GM21723 (cell line): ENCODE results near the gene ZNF609.

ENCODE experiments used
- ATAC-seq: cut with Tn5 transposase; IDR thresholded peaks from one replicate; pipeline ENCODE4 v1.9.1; 2021; ENCODE audit warnings: mild to moderate bottlenecking, moderate library complexity; ENCODE audit not compliant: unreplicated experiment

Gene ZNF609

DNA sequence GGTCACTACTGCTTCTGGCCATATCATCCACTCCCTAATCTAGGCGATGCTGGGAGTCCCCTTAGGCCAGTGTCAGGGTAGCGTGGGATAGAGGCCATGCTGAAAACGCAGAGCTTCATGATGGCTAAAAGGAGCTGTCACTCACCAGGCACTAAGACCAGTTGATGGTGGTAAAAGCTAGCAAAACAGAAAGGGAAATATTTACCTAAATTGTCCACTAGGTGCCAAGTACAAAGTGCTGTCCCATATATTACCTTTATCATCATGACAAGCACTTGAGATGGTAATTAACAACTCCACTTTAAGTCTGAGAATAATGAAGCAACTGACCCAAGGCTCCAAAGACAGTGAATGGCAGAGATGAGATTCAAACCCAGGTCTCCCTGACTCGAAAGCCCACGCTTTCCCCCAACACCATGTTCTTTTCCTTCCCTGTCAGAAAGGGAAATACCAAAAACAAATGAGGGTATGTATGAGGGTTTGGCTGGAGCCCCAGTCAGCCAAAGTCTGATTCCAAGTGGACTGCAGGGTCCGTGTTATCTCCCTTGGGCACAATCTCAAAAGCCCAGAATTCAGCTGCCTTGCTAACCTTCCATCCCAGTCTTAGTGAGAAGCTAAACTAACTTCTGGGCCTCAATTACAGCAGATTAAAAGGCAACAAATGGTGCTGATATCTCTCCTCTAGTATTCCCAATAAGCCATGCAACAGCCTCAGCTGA is 230.4 kb downstream of the ZNF609 start:
- no peak for ATAC-seq

DNA sequence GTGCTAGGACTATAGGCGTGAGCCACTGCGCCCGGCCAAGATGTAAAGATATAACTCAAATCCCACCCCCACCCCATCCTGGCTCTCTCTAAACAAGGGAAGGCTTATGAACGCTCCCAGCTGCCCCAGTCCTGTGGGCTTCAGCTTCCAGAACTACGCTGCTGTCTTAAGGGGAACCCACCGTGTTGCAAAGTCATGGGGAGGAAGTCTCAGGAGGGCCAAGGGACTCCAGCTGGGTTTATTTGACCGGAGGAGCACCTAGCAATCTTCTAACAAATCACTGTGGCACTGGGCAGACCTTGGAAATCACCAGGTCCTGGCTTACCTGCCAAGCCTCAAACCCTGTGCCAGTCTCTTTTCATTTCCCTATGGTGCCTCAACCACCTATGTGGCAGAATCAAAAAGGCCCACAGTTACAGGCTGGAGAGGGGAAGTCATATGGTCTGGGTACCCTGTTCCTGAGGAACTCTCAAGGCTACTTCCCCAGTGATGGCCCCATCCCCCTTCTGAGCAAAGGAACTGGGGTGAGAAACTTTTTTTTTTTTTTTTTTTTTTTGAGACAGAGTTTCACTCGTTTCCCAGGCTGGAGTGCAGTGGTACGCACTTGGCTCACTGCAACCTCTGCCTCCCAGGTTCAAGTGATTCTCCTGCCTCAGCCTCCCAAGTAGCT is 231.7 kb downstream of the ZNF609 start:
- no peak for ATAC-seq

DNA sequence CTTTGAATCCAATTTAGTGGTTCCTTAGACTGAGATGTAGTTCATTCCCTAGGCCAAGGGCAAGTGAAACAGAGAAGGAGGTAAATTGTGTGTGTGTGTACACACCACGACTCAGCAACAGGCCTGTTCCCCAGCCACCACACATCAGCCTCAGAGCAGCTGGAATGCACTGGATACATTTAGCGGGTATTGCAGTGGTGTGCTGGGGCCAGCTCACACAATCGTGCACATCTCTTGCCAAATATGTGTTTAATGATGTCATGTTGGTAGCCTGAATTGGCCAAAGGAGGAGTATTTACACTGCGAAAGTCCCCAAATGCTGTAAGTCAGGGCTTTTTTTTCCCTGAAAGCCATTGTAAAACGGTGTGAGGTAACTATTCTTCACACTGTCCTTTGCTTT is 232.8 kb downstream of the ZNF609 start:
- no peak for ATAC-seq

DNA sequence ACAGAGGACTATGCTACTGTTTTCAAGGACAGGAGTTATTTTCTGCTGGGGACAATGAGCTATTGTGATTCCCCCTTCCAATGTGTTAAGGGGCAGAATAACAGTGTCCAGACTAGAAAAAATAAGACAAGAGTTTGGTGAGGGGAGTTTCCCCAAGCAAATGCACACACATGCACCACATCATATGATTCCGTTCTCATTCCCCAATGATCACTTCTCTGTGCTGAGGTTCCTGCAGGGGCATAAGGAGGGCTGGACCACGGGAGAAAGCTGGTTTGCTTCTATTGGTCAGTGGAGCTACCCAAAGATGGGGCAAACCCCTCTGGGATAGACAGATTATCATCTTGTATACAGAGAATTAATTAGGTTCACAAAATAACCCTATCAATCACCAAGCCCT is 234.4 kb downstream of the ZNF609 start:
- ATAC-seq = no peak

GRCh38 chr15:64695561-64695992 is 235.2 kb downstream of the ZNF609 start:
- ATAC-seq = no peak

DNA sequence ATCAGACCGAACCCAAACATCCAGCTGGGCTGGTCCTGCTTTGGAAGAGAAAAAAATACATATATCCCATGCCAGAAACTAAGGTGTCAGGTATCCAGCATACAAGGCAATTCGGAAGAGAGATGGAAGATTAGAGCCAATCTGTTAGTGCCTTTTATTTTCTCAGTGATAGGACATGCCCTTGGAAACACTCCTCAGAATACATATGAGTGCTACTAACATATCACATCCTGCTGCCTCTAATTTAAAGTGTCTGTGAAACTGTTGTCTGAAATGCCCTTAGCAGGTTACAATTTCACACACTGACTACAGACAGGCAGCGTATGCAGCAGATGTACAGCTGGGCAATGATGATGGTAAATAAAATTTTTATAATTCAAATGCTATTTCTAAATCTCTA is 236.1 kb downstream of the ZNF609 start:
- ATAC-seq = no peak

DNA sequence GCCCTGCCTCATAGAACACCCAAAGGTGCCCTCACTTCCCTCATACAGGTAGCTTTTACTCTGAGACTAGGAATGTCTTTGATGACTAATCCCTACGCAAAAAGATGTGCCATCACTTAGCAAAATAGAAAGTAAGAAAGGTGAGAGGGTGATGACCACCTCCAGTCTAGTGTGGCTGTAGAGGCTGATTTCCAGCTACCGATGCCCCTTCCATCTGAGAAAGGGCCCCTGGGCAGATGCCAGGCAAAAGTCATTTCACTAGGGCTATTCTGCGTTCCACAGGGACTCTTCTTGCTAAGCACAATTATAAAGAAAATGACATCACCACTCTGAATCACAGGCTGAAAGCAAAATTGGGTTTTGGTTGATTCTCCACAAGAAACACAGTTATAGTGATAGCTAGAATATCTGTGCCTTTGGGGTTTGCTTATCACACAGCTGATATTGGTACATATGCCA is 237.6 kb downstream of the ZNF609 start:
- ATAC-seq = no peak

- no peak for ATAC-seq
Measured at GRCh38 chr15:64698823-64699222, 238.4 kb downstream of the ZNF609 start.

DNA sequence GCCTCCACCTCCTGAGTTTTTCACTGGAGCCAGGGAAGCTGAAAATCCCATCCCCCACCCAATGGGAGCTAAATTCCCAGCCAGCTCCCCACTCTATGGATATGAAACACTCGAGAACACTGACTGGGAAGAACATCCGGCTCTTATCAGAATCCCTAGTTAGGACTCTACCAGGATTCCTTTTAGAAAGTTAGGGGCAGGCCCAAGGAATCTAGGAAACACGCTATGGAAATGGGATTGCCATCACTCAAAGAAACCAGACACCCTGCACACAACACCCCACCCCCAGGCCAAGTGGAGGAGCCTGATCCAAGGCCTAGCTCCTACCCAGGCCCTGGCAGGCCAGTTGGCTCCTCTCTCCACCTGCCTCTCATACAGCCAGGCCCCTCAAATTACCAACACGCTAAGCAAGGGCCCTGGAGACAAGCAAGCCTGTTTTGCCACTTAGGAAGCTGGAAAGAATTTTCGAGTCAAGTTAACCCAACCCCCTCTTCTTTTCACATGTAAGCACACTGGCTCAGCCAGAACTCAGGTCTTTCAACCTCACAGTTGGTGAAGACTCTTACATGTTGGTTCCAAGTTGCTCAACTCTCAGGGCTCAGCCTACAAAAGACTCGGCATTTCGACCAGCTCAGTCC is 239.5 kb downstream of the ZNF609 start:
- ATAC-seq = no peak

DNA sequence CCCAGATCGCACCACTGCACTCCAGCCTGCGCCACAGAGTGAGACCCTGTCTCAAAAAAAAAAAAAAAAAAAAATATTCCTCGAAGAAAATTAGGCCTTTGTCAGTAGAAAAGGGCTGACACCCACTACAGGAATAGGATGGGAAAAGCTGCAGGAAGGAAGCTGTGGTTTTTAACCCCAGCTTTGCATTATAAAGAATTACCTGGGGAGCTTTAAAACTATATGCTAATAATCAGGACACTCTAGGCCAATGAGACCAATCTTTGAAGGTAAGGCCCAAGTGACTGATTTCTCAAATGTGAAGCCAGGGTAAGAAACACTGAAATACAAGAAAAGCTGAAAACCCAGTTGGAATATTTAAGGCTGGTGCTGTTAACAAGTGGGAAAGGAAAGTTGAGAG is 240.7 kb downstream of the ZNF609 start:
- no peak for ATAC-seq

DNA sequence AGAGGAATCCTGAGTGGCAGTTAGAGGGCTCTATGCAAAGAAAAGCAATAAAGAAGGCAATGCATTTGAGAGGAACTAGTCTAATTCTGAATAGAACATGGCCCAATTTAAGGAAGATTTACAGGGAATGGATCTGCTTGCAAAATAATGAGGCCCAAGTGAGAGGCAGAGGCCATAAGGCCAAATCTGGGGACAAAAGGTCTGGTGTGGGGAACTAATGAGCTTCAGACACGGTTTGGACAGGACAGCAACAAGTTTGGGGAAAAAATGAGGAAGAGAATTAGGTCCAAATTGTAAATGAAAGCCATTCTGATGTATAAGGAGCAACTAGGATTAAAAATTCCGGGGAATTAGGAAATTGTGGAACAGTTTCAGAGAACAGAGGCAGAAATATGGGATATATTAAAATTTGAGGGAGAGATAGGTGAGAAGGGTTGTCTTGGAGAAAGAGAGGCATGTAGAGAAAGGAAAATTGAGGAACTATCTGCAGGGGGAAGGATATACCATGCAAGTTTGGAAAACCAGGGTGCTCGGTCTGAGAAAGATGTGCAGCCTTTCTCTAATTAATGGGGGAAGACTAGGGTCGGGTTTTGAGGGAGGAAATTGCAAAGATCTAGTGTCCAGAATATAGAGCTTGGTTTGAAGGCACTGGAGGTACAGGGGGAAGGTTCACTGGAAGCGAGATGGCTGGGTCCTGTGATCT is 241.3 kb downstream of the ZNF609 start:
- ATAC-seq = no peak

GRCh38 chr15:64702816-64703631 is 242.6 kb downstream of the ZNF609 start:
- peak; percentile 79 for ATAC-seq

GRCh38 chr15:64703632-64703959 is 243.2 kb downstream of the ZNF609 start:
- no peak for ATAC-seq

- no peak for ATAC-seq
Measured at GRCh38 chr15:64705006-64705405, 244.6 kb downstream of the ZNF609 start.

DNA sequence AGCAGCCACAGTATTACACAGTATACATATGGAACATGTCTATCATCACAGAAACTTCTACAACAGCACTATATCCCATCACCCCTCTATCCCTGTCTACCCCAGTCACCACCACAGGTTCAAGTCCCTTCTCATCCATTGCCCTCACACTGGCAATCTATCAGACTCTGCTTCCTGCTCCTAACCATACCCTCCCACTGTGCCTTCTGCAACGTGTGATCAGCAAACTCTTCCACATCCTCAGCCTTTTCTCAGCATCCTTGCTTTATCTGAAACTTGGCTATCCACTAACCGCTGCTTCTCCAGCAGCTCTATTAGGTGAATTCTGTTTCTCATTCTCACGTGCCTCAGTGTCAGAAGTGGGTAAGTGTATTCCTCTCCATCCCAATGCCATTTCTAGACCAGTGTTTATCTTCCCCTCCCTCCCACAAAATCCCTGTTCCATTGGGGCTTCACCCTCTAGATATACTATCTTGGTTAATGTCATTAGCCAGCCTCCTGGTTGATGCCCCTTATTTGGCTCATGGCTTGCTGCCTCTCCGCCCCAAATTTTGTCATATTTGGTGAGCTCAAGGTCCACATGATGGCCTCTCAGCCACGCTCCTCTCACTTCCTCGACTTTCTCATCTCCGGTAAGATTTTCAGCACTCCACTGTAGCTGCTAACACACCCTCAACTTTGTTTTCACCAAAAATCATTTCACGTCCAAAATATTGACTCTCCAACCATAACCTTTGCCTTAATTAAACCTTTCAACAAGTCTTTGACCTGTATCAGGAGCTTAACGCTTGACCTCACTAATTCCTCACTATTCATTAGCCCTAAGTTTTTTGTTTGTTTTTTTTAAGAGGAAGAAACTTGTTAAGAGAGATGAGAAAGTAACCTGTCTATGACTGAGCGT is 245.9 kb downstream of the ZNF609 start:
- no peak for ATAC-seq

DNA sequence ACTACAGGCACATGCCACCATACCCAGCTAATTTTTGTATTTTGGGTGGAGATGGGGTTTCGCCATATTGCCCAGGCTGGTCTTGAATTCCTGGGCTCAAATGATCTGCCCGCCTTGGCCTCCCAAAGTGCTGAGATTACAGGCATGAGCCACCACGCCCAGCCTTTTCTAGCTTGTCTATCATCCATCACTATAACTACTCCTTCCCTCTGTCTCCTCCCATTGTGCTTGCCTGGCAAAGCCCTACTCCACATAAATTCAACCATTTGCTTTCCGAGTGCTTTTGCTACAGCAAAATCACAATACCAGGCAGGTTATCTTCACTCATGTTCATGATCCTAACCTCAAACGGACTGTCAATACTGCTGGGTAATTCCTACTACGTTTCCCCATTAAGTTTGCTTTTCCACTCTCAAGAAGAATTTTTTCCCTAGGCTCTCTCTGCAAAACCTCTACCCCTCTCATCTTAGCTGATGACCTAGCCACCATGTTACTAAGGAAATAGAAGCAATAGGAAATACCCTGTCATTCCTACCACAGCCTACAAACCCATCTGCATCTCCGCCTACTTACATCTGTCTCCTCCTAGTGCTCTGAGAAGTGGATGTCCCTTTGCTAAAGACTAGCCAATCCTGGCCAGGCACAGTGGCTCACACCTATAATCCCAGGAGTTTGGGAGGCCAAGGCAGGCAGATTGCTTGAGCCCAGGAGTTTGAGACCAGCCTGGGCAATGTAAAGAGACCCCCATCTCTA is 250.5 kb downstream of the ZNF609 start:
- ATAC-seq = no peak

DNA sequence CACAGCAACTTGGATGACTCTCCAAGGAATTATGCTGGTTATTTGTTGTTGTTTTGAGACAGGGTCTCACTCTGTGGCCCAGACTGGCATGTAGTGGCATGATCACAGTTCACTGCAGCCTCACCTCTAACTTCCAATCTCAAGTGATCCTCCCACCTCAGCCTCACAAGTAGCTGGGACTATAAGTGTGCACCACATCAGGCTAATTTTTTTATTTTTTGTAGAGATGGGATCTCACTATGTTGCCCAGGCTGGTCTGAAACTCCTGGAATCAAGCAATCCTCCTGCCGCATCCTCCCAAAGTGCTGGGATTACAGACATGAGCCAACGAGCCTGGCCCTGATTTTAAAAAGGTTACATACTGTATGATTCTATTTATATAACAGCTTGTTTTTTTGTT is 252.0 kb downstream of the ZNF609 start:
- ATAC-seq = no peak

DNA sequence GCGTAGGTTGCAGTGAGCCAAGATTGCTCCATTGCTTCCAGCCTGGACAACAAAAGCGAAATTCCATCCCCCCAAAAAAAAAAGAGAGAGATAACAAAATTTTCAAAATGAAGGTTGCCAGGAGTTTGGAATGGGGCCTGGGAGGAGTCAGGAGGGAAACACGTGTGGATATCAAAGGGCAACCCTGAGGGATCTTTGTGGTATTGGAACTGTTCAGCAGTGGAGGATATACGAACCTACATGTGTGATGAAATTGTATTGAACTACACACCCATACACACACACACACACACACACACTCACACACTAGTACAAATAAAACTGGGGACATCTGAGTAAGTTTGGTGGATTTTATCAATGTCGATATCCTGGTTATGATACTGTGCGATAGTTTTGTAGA is 253.2 kb downstream of the ZNF609 start:
- no peak for ATAC-seq

DNA sequence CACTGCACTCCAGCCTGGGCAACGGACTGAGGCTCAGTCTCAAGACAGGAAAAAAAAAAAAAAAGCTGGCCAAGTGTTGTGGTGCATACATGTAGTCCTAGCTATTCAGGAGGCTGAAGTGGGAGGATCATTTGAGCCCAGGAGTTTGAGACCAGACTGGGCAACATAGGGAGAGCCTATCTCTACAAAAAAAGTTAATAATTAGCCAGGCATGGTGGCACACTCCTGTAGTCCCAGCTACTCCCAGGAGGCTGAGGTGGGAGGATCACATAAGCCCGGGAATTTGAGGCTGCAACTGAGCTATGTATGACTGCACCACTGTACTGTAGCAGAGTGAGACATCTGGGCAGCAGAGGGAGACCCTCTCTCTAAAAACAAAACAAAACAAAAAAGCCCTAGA is 256.1 kb downstream of the ZNF609 start:
- no peak for ATAC-seq
